GM23338 (cell line): ENCODE measurements around the gene SYPL1. TPM values are rescaled to one million over a fixed set of nuclear protein-coding genes. Genes with fewer than 3 reads are reported as not detected.

Experiments used
- ATAC-seq: fragments of 200-7000 bp; cut with Tn5 transposase; 3 replicates; pipeline ENCODE4 v1.9.1; 2020
- DNase-seq: peaks from one replicate; pipeline ENCODE4 v3.0.0-alpha.2; 2015; ENCODE audit warnings: low spot score
- H2AFZ ChIP-seq: fragments of 200-600 bp; sonication (generic); 2 replicates; pipeline ENCODE4 v1.8.0; 2016; ENCODE audit warnings: antibody characterized with exemption, mild to moderate bottlenecking, moderate library complexity
- H3F3A ChIP-seq: fragments of 200-600 bp; sonication (generic); replicated peaks from 2 replicates; pipeline ENCODE4 v1.8.0; 2017; ENCODE audit warnings: antibody characterized with exemption, mixed run types, low read depth
- H3K27ac ChIP-seq: fragments of 200-600 bp; sonication (generic); 2 replicates; pipeline ENCODE4 v1.6.1; 2016; ENCODE audit warnings: low read depth
- H3K27me3 ChIP-seq: fragments of 200-600 bp; sonication (generic); 2 replicates; pipeline ENCODE4 v1.8.0; 2016; ENCODE audit warnings: mild to moderate bottlenecking, mixed run types, moderate library complexity; ENCODE audit not compliant: insufficient read depth
- H3K36me3 ChIP-seq: fragments of 200-600 bp; sonication (generic); 2 replicates; pipeline ENCODE4 v1.8.0; 2016; ENCODE audit warnings: mild to moderate bottlenecking; ENCODE audit not compliant: insufficient read depth
- H3K4me1 ChIP-seq: fragments of 200-600 bp; sonication (generic); 2 replicates; pipeline ENCODE4 v1.8.0; 2016; ENCODE audit warnings: mild to moderate bottlenecking, moderate library complexity; ENCODE audit not compliant: insufficient read depth
- H3K4me2 ChIP-seq: fragments of 200-600 bp; sonication (generic); 2 replicates; pipeline ENCODE4 v1.7.1; 2017; ENCODE audit warnings: mixed run types
- H3K4me3 ChIP-seq: fragments of 200-600 bp; sonication (generic); 2 replicates; pipeline ENCODE4 v1.6.1; 2016; ENCODE audit warnings: mixed run types
- H3K79me2 ChIP-seq: fragments of 200-600 bp; sonication (generic); replicated peaks from 2 replicates; pipeline ENCODE4 v1.8.0; 2017; ENCODE audit warnings: mild to moderate bottlenecking; ENCODE audit not compliant: insufficient read depth
- H3K9me2 ChIP-seq: fragments of 200-600 bp; sonication (generic); 2 replicates; pipeline ENCODE4 v1.8.0; 2017; ENCODE audit not compliant: insufficient read depth
- H4K20me1 ChIP-seq: fragments of 200-600 bp; sonication (generic); replicated peaks from 2 replicates; pipeline ENCODE4 v1.8.0; 2017; ENCODE audit warnings: mild to moderate bottlenecking; ENCODE audit not compliant: insufficient read depth
- H3K27ac Mint-ChIP-seq: 2 replicates; pipeline ENCODE4 v1.8.0; 2020; ENCODE audit warnings: inconsistent platforms, mild to moderate bottlenecking, moderate library complexity, mixed read lengths
- H3K27me3 Mint-ChIP-seq: 3 replicates; pipeline ENCODE4 v1.8.0; 2022; ENCODE audit warnings: low read depth, mild to moderate bottlenecking, moderate library complexity, mixed read lengths, inconsistent platforms; ENCODE audit not compliant: insufficient read depth, poor library complexity
- H3K36me3 Mint-ChIP-seq: 3 replicates; pipeline ENCODE4 v1.8.0; 2021; ENCODE audit warnings: low read depth, mild to moderate bottlenecking, inconsistent platforms, moderate library complexity, mixed read lengths
- H3K4me1 Mint-ChIP-seq: 3 replicates; pipeline ENCODE4 v1.8.0; 2020; ENCODE audit warnings: mild to moderate bottlenecking, inconsistent platforms, mixed read lengths
- H3K4me3 Mint-ChIP-seq: 3 replicates; pipeline ENCODE4 v1.8.0; 2021; ENCODE audit warnings: moderate library complexity, mild to moderate bottlenecking, inconsistent platforms, mixed read lengths
- H3K9me3 Mint-ChIP-seq: 3 replicates; pipeline ENCODE4 v1.8.0; 2020; ENCODE audit warnings: moderate library complexity, mild to moderate bottlenecking, inconsistent platforms, mixed read lengths
- CREB1 ChIP-seq: fragments of 250-450 bp; sonication (Bioruptor Pico); IDR thresholded peaks from 2 replicates; pipeline ENCODE4 v1.5.0; 2020; ENCODE audit warnings: low read depth, mild to moderate bottlenecking, moderate library complexity
- CTCF ChIP-seq, 2 experiments: fragments of 200-600 bp in 1 of 2; sonication (generic) in 1 of 2; conservative IDR thresholded peaks; 2 replicates each; pipeline versions ENCODE4 v1.5.1 to v1.6.1; 2016 to 2017; ENCODE audit warnings: antibody characterized with exemption in 2 of 2, low read depth in 2 of 2, mild to moderate bottlenecking in 2 of 2, moderate library complexity in 1 of 2
- ETS1 ChIP-seq: IDR thresholded peaks from 2 replicates; pipeline ENCODE4 v1.6.1; 2016; ENCODE audit warnings: antibody characterized with exemption
- EZH2 ChIP-seq: fragments of 200-600 bp; sonication (generic); IDR thresholded peaks from one replicate; pipeline ENCODE4 v1.8.0; 2017; ENCODE audit warnings: antibody characterized with exemption, mild to moderate bottlenecking, low read depth; ENCODE audit not compliant: unreplicated experiment
- EZH2phosphoT487 ChIP-seq: fragments of 200-600 bp; sonication (generic); IDR thresholded peaks from one replicate; pipeline ENCODE4 v1.8.1; 2018; ENCODE audit warnings: antibody characterized with exemption; ENCODE audit not compliant: unreplicated experiment
- JUNB ChIP-seq: IDR thresholded peaks from one replicate; pipeline ENCODE4 v1.6.1; 2016; ENCODE audit warnings: antibody characterized with exemption; ENCODE audit not compliant: unreplicated experiment
- NANOG ChIP-seq: IDR thresholded peaks from 2 replicates; pipeline ENCODE4 v1.6.1; 2016; ENCODE audit warnings: antibody characterized with exemption, borderline replicate concordance
- POLR2AphosphoS5 ChIP-seq: IDR thresholded peaks from 2 replicates; pipeline ENCODE4 v1.6.1; 2016; ENCODE audit warnings: antibody characterized with exemption, low read depth
- REST ChIP-seq: IDR thresholded peaks from one replicate; pipeline ENCODE4 v1.6.1; 2018; ENCODE audit warnings: antibody characterized with exemption; ENCODE audit not compliant: unreplicated experiment
- STAT1 ChIP-seq: IDR thresholded peaks from one replicate; pipeline ENCODE4 v1.6.1; 2016; ENCODE audit warnings: antibody characterized with exemption; ENCODE audit not compliant: unreplicated experiment
- ZNF114 ChIP-seq: fragments of 250-450 bp; sonication (Bioruptor Pico); IDR thresholded peaks from 2 replicates; pipeline ENCODE4 v1.5.0; 2020; ENCODE audit warnings: mild to moderate bottlenecking, moderate library complexity
- ZNF331 ChIP-seq: fragments of 250-450 bp; sonication (Bioruptor Pico); IDR thresholded peaks from 2 replicates; pipeline ENCODE4 v1.5.0; 2020; ENCODE audit warnings: low read depth, mild to moderate bottlenecking, moderate library complexity
- ZNF462 ChIP-seq: fragments of 250-450 bp; sonication (Bioruptor Pico); IDR thresholded peaks from 2 replicates; pipeline ENCODE4 v1.5.0; 2020; ENCODE audit warnings: mild to moderate bottlenecking, moderate library complexity
- polyA plus RNA-seq: library from polyadenylated mRNA; unstranded; fragments of >200 nt; fragmentation: Nextera tagmentation; extraction: Ambion mirVana; gene quantifications from 2 replicates; pipeline ENCODE4 v1.2.1, GENCODE V29; 2016
- total RNA-seq: library from RNA; depleted of rRNA; stranded (reverse); fragments of >200 nt; shearing (Covaris generic); gene quantifications from 2 replicates; pipeline ENCODE4 v1.2.3, GENCODE V29; 2014

The SYPL1 gene
- total and polyA plus RNA-seq, 2 experiments from 2014 or later: 39.3 to 52.7 TPM

GRCh38 chr7:106124186-106124585 is 12.1 kb upstream of the SYPL1 start:
- TF ChIP-seq ZNF462 (CRISPR knock-in tag): no peak
- no peak for TF ChIP-seq ZNF331 (CRISPR knock-in tag)
- no peak for TF ChIP-seq JUNB
- TF ChIP-seq POLR2AphosphoS5: no peak
- no peak for TF ChIP-seq CREB1
- TF ChIP-seq EZH2: no peak
- no peak for TF ChIP-seq ZNF114 (CRISPR knock-in tag)
- TF ChIP-seq NANOG: no peak
- no peak for TF ChIP-seq STAT1
- TF ChIP-seq ETS1: no peak
- no peak for TF ChIP-seq CTCF (conservative IDR thresholded peaks at IDR 0.05; ENCODE audit: low read depth in 2 of 2)
- no peak for TF ChIP-seq REST
- no peak for TF ChIP-seq EZH2phosphoT487
- H3K9me3 Mint-ChIP-seq: no peaks in the 10 kb centered on the region
- H3K27ac ChIP-seq: no peak overlapping the region
- no peak overlapping the region for H3K4me3 ChIP-seq
- no peaks in the 10 kb centered on the region for H3K36me3 ChIP-seq
- no peaks in the 10 kb centered on the region for H3K9me2 ChIP-seq
- no peak overlapping the region for H2AFZ ChIP-seq
- no peaks in the 10 kb centered on the region for H3K79me2 ChIP-seq
- H3K36me3 Mint-ChIP-seq: no peaks in the 10 kb centered on the region
- DNase-seq: no peak
- H3K27ac Mint-ChIP-seq: no peak overlapping the region
- H3K4me3 Mint-ChIP-seq: no peak overlapping the region
- H4K20me1 ChIP-seq: no peaks in the 10 kb centered on the region
- H3K27me3 Mint-ChIP-seq: no peaks in the 10 kb centered on the region
- no peak overlapping the region for H3K4me2 ChIP-seq
- H3F3A ChIP-seq: no peaks in the 10 kb centered on the region
- no peaks in the 10 kb centered on the region for H3K27me3 ChIP-seq
- no peak for ATAC-seq
- peaks cover 24% of the 10 kb centered on the region for H3K4me1 ChIP-seq
- H3K4me1 Mint-ChIP-seq: peaks cover 20% of the 10 kb centered on the region
